T-helper 2 cell treated with Interferon-gamma antibody and Interleukin-4, amounts not matched to agents 5 μg/mL and 100 μg/mL, for 36 hours (primary cell): ENCODE data around the gene SLC9A4.

Source experiments
- DNase-seq: peaks from one replicate; pipeline ENCODE4 v3.0.0; 2021; ENCODE audit warnings: low spot score
- H3K27ac Mint-ChIP-seq: one replicate; pipeline ENCODE4 v1.8.0; 2021; ENCODE audit warnings: mild to moderate bottlenecking, mixed read lengths
- H3K27me3 Mint-ChIP-seq: one replicate; pipeline ENCODE4 v1.8.0; 2021; ENCODE audit warnings: low read depth, mixed read lengths
- H3K36me3 Mint-ChIP-seq: one replicate; pipeline ENCODE4 v1.8.0; 2021; ENCODE audit warnings: low read depth, mixed read lengths
- H3K4me1 Mint-ChIP-seq: one replicate; pipeline ENCODE4 v1.8.0; 2021; ENCODE audit warnings: low read depth, mixed read lengths
- H3K4me3 Mint-ChIP-seq: one replicate; pipeline ENCODE4 v1.8.0; 2022; ENCODE audit warnings: mild to moderate bottlenecking, moderate library complexity, mixed read lengths
- H3K9me3 Mint-ChIP-seq: one replicate; pipeline ENCODE4 v1.8.0; 2021; ENCODE audit warnings: mixed read lengths

SLC9A4 gene

GRCh38 chr2:102473020-102473419 is at the start of gene SLC9A4:
Gene SLC9A4, plus strand, starts transcription at chr2:102473226. Its CDS starts 534 bp downstream, at chr2:102473760.
- DNase-seq, result peak; percentile 27
- H3K27ac Mint-ChIP-seq, result no peak within 1 kb of the TSS
- H3K36me3 Mint-ChIP-seq, result no peaks in the 10 kb centered on the region
- peaks cover 4% of the 10 kb centered on the region for H3K9me3 Mint-ChIP-seq
- no peaks in the 10 kb centered on the region for H3K4me1 Mint-ChIP-seq
- H3K27me3 Mint-ChIP-seq, result peaks cover 54% of the 10 kb centered on the region
- H3K4me3 Mint-ChIP-seq, result no peak within 1 kb of the TSS

GRCh38 chr2:102423368-102423767 is 49.7 kb upstream of the SLC9A4 start:
- H3K4me3 Mint-ChIP-seq, result peak overlapping the region; percentile 36
- DNase-seq, result no peak
- H3K27me3 Mint-ChIP-seq, result peaks cover 12% of the 10 kb centered on the region
- H3K27ac Mint-ChIP-seq, result no peak overlapping the region
- peaks cover 28% of the 10 kb centered on the region for H3K36me3 Mint-ChIP-seq
- H3K4me1 Mint-ChIP-seq, result peaks cover 64% of the 10 kb centered on the region
- no peaks in the 10 kb centered on the region for H3K9me3 Mint-ChIP-seq

- no peak overlapping the region for H3K4me3 Mint-ChIP-seq
- no peak for DNase-seq
- peaks cover 35% of the 10 kb centered on the region for H3K36me3 Mint-ChIP-seq
- no peaks in the 10 kb centered on the region for H3K9me3 Mint-ChIP-seq
- peaks cover 62% of the 10 kb centered on the region for H3K4me1 Mint-ChIP-seq
- H3K27me3 Mint-ChIP-seq, result peaks cover 12% of the 10 kb centered on the region
- no peak overlapping the region for H3K27ac Mint-ChIP-seq
Observed at GRCh38 chr2:102424754-102425153, 48.3 kb upstream of the SLC9A4 start.

- H3K27ac Mint-ChIP-seq, result no peak overlapping the region
- peaks cover 36% of the 10 kb centered on the region for H3K36me3 Mint-ChIP-seq
- no peak overlapping the region for H3K4me3 Mint-ChIP-seq
- peaks cover 58% of the 10 kb centered on the region for H3K4me1 Mint-ChIP-seq
- H3K27me3 Mint-ChIP-seq, result peaks cover 11% of the 10 kb centered on the region
- H3K9me3 Mint-ChIP-seq, result peaks cover 6% of the 10 kb centered on the region
- DNase-seq, result no peak
Observed at GRCh38 chr2:102425441-102426132, 47.4 kb upstream of the SLC9A4 start.

- Mint-ChIP-seq H3K36me3 (peaks cover 31% of the 10 kb centered on the region), H3K27me3 (no peaks in the 10 kb centered on the region)
- DNase-seq, result no peak
Observed at GRCh38 chr2:102427249-102427648, 45.8 kb upstream of the SLC9A4 start.

GRCh38 chr2:102428573-102428972 is 44.5 kb upstream of the SLC9A4 start:
- no peaks in the 10 kb centered on the region for H3K27me3 Mint-ChIP-seq
- no peak overlapping the region for H3K27ac Mint-ChIP-seq
- DNase-seq, result no peak
- peaks cover 28% of the 10 kb centered on the region for H3K36me3 Mint-ChIP-seq
- peaks cover 38% of the 10 kb centered on the region for H3K4me1 Mint-ChIP-seq
- no peak overlapping the region for H3K4me3 Mint-ChIP-seq
- H3K9me3 Mint-ChIP-seq, result peaks cover 7% of the 10 kb centered on the region

More at GRCh38 chr2:102427249-102427648, 45.8 kb upstream of the SLC9A4 start:
- peaks cover 7% of the 10 kb centered on the region for H3K9me3 Mint-ChIP-seq
- H3K4me3 Mint-ChIP-seq, result no peak overlapping the region
- H3K4me1 Mint-ChIP-seq, result peaks cover 46% of the 10 kb centered on the region
- no peak overlapping the region for H3K27ac Mint-ChIP-seq

GRCh38 chr2:102432386-102432785 is 40.6 kb upstream of the SLC9A4 start:
- no peaks in the 10 kb centered on the region for H3K27me3 Mint-ChIP-seq
- DNase-seq, result no peak
- no peak overlapping the region for H3K27ac Mint-ChIP-seq
- no peak overlapping the region for H3K4me3 Mint-ChIP-seq
- peaks cover 42% of the 10 kb centered on the region for H3K4me1 Mint-ChIP-seq
- H3K9me3 Mint-ChIP-seq, result peaks cover 7% of the 10 kb centered on the region
- peaks cover 19% of the 10 kb centered on the region for H3K36me3 Mint-ChIP-seq

GRCh38 chr2:102433973-102434654 is 38.9 kb upstream of the SLC9A4 start:
- no peak for DNase-seq
- H3K36me3 Mint-ChIP-seq, result peaks cover 15% of the 10 kb centered on the region
- H3K4me1 Mint-ChIP-seq, result peaks cover 42% of the 10 kb centered on the region
- no peak overlapping the region for H3K4me3 Mint-ChIP-seq
- peaks cover 7% of the 10 kb centered on the region for H3K9me3 Mint-ChIP-seq
- H3K27me3 Mint-ChIP-seq, result no peaks in the 10 kb centered on the region
- no peak overlapping the region for H3K27ac Mint-ChIP-seq

GRCh38 chr2:102434655-102435381 is 38.2 kb upstream of the SLC9A4 start:
- Mint-ChIP-seq H3K4me1 (peaks cover 35% of the 10 kb centered on the region), H3K9me3 (peaks cover 7% of the 10 kb centered on the region), H3K4me3 (no peak overlapping the region), H3K27ac (no peak overlapping the region), H3K36me3 (peaks cover 9% of the 10 kb centered on the region), H3K27me3 (no peaks in the 10 kb centered on the region)
- DNase-seq, result no peak

GRCh38 chr2:102435741-102436140 is 37.3 kb upstream of the SLC9A4 start:
- H3K27me3 Mint-ChIP-seq, result no peaks in the 10 kb centered on the region
- no peak overlapping the region for H3K27ac Mint-ChIP-seq
- no peak for DNase-seq
- no peaks in the 10 kb centered on the region for H3K9me3 Mint-ChIP-seq
- H3K4me1 Mint-ChIP-seq, result peaks cover 31% of the 10 kb centered on the region
- peaks cover 8% of the 10 kb centered on the region for H3K36me3 Mint-ChIP-seq
- no peak overlapping the region for H3K4me3 Mint-ChIP-seq

- Mint-ChIP-seq H3K4me3 (no peak overlapping the region), H3K27me3 (no peaks in the 10 kb centered on the region), H3K4me1 (peaks cover 31% of the 10 kb centered on the region), H3K36me3 (peaks cover 6% of the 10 kb centered on the region), H3K27ac (no peak overlapping the region), H3K9me3 (no peaks in the 10 kb centered on the region)
- peak; percentile 55 for DNase-seq
Observed at GRCh38 chr2:102436323-102436722, 36.7 kb upstream of the SLC9A4 start.

- peaks cover 29% of the 10 kb centered on the region for H3K4me1 Mint-ChIP-seq
- H3K4me3 Mint-ChIP-seq, result no peak overlapping the region
- no peaks in the 10 kb centered on the region for H3K27me3 Mint-ChIP-seq
- H3K27ac Mint-ChIP-seq, result no peak overlapping the region
- H3K9me3 Mint-ChIP-seq, result no peaks in the 10 kb centered on the region
- DNase-seq, result peak; percentile 29
- peaks cover 4% of the 10 kb centered on the region for H3K36me3 Mint-ChIP-seq
Observed at GRCh38 chr2:102437122-102437521, 35.9 kb upstream of the SLC9A4 start.

- H3K4me3 Mint-ChIP-seq, result no peak overlapping the region
- H3K36me3 Mint-ChIP-seq, result peaks cover under 1% of the 10 kb centered on the region
- no peaks in the 10 kb centered on the region for H3K27me3 Mint-ChIP-seq
- peaks cover 33% of the 10 kb centered on the region for H3K4me1 Mint-ChIP-seq
- DNase-seq, result no peak
- H3K27ac Mint-ChIP-seq, result no peak overlapping the region
- no peaks in the 10 kb centered on the region for H3K9me3 Mint-ChIP-seq
Observed at GRCh38 chr2:102438111-102438510, 34.9 kb upstream of the SLC9A4 start.

- Mint-ChIP-seq H3K27ac (no peak overlapping the region), H3K27me3 (no peaks in the 10 kb centered on the region), H3K36me3 (no peaks in the 10 kb centered on the region), H3K4me1 (peaks cover 34% of the 10 kb centered on the region), H3K9me3 (no peaks in the 10 kb centered on the region), H3K4me3 (no peak overlapping the region)
- DNase-seq, result peak; percentile 3
Observed at GRCh38 chr2:102438578-102438977, 34.4 kb upstream of the SLC9A4 start.
